NOMO-1 treated with DMSO at 0.1 percent for 48 hours (cell line): ENCODE measurements around the gene BCL3.
A peak's percentile ranks its signal among the peaks of the same experiment; 100 is the strongest.

ENCODE experiments used
- DNase-seq: peaks from one replicate; lab custom pipeline; 2025; ENCODE audit not compliant: unreplicated experiment; lab: John Stamatoyannopoulos, UW

BCL3 gene

DNA sequence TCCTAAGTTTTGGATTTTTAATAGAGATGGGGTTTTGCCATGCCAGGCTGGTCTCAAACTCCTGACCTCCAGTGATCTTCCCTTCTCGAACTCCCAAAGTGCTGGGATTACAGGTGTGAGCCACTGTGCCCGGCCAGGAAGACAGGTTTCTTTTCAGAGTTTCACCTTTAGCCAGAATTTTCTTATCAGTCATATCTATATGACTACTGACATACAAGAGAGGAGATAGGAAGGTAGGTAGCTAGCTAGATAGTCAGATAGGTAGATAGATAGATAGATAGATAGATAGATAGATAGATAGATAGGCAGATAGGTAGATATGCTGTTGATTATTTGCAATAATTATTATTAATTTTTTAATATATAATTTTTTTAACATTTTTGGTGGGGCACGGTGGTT is 36.8 kb downstream of the BCL3 start:
- DNase-seq: no peak

DNA sequence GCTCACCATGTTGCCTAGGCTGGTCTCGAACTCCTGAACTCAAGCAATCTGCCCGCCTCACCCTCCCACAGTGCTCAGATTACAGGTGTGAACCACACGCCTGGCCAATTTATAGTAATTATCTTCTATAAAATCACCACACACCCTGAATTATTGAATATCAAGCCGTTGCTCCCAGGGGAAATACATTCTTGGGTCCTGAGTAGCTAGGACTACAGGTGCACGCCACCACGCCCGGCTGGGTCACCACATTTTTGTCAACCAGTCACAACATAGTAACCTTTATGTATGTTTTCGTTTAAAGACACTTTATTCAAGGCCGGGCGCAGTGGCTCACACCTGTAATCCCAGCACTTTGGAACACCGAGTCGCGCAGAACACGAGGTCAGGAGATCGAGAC is 37.5 kb downstream of the BCL3 start:
- no peak for DNase-seq

DNA sequence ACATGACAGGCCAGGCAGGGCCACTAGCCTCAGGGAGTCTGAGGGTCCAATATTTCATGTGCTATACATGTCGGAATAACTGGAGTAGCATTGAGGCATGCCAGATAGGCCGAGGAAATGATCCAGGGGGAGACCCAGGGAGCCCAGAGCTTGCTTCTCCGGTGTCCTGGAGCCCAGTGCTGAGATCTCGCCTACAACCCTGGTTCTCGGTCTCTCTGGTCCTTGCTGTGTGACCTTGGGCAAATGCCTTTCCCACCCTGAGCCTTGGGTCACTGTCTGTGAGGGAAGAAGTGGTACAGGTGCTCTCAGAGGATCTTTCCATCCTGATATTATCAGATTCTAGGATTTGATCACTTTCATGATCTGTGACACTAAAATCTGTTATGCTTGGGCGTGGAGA is 40.5 kb downstream of the BCL3 start:
- DNase-seq: no peak

DNA sequence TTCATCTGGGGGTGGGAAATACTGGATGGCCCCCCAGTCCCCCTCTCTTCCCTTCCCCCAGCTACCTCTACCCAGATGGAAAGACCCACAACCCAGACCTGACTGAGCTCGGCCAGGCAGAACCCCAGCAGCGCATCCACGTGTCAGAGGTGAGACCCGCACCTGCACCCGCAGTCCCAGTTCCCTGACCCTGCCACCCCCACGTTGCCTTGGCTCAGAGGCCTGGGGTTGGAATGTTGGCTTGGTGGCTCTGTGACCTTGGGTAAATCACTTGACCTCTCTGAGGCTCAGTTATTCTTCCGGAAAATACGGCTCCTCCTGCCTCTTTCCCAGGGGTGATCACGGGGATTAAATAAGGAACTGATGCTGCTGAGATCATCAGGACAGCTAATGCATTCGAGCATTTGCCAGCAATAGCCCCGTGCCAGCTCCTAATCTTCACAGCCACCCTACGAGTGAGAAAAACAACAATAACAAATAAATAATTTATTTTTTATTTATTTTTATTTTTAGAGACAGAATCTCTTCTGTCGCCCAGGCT is 41.5 kb downstream of the BCL3 start:
- no peak for DNase-seq

DNA sequence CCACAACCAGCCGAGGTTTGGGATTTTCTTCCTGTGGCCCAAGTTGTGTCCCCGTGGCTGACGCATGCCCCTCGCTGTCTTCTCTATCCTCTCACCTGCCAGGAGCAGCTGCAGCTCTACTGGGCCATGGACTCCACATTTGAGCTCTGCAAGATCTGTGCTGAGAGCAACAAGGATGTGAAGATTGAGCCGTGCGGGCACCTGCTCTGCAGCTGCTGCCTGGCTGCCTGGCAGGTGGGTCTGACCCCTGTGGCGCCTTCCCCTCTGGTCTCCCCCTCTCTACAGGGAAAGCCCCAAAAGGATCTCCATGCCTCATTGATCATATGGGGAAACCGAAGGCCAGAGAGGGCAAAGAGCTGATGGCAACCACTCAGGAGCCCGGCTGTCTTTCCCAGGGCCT is 43.8 kb downstream of the BCL3 start:
- no peak for DNase-seq

DNA sequence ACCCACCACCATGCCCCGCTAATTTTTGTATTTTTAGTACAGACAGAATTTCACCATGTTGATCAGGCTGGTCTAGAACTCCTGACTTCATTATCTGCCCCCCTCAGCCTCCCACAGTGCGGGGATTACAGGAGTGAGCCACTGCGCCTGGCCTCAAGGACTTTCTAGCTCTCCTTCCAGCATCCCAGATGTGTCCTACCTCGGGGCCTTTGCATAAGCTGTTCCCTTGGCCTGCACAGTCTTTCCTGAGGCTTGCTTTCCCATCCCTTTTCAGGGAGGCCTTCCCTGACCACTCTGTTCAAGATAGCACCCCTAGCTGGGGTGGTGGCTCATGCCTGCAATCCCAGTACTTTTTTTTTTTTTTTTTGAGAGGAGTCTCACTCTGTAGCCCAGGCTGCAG is 46.1 kb downstream of the BCL3 start:
- DNase-seq: no peak

DNA sequence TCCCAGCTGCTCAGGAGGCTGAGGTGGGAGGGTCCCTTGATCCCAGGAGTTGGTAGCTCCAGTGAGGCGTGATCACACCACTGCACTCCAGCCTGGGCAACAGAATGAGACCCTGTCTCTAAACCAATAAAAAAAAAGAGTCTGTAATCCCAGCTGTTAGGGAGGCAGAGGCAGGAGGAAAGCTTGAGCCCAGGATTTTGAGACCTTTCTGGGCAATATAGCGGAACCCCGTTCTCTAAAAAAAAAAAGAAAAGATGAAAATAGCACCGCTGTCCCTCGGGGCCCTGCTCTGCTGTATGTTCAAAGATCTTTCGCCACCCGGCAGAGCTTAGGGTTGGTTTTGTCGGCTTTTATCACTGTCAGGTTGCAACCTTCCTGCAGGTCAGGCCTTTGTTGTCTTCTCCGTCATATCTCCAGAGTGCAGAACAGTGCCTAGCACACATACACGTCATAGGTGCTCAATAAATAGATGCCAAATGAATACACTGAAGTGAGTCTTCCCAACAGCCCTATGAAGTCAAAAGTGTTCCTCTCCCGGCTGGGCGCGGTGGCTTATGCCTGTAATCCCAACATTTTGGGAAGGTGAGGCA is 47.0 kb downstream of the BCL3 start:
- DNase-seq: no peak

DNA sequence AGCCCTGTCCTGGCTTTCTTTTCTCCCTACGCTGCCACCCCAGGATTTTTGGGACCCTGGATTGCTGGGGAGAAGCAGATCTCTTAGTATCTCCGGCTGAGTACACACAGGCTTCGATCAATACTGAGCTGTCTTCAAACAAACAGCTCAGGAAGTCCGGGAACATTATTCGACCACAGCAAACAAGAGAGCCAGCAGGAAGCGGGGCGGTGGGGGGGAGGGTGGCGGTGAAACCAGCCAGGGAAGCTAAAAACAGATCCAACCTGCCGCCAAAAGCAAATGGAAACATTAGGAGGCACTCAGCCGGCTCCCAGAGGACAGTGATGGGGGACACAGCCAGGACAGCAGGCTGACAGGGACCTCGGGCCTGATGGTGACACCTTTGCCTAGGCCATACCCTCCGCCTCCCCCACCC is 48.2 kb downstream of the BCL3 start:
- no peak for DNase-seq

DNA sequence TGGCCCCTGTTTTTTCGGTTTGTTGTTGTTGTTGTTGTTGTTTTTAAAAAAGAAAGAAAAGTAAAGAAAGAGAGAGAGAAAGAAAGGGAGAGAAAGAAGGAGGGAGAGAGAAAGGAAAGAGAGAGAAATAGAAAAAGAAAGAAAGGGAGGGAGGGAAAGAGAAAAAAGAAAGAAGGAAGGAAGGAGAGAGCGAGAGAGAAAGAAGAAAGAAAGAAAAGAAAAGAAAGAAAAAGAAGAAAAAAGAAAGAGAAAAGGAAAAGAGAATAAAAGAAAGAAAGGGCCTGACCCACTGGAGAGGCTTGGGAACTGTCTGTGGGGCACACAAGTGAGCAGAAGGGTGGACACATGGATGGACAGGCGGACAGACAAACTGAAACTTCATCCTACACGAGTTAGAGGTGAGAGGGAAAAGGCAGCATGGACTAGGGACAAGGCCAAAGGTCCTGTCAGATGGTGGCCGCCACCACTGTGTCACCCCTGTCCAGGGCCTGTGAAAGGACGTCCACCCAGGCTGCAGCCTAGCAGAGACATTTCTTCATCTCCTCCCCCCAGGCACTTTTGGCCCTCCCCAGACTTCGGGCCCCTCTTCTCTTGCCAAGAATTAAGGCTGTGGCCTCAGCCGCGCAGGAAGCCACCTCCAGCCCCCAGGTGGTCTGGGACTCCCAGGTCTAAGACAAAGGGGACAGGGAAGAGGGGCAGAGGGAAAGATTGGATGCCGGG is 51.3 kb downstream of the BCL3 start:
- DNase-seq: no peak

DNA sequence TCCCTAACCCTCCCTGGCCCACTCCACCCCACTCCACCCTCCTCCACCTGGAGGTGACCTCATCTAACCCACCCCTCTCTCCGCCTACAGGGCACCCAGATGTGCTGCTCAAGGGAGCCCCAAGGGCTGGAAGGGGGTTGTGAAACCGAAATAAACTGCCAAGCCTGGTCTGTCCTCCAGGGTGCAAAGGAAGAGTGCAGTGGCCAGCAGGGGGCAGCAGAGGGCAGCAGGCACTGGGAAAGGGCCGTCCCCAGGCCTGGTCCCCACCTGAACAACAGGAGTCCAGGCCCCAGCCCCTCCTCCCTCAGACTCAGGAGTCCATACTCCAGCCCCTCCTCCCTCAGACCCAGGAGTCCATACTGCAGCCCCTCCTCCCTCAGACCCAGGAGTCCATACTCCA is 52.0 kb downstream of the BCL3 start:
- DNase-seq: peak; percentile 83

DNA sequence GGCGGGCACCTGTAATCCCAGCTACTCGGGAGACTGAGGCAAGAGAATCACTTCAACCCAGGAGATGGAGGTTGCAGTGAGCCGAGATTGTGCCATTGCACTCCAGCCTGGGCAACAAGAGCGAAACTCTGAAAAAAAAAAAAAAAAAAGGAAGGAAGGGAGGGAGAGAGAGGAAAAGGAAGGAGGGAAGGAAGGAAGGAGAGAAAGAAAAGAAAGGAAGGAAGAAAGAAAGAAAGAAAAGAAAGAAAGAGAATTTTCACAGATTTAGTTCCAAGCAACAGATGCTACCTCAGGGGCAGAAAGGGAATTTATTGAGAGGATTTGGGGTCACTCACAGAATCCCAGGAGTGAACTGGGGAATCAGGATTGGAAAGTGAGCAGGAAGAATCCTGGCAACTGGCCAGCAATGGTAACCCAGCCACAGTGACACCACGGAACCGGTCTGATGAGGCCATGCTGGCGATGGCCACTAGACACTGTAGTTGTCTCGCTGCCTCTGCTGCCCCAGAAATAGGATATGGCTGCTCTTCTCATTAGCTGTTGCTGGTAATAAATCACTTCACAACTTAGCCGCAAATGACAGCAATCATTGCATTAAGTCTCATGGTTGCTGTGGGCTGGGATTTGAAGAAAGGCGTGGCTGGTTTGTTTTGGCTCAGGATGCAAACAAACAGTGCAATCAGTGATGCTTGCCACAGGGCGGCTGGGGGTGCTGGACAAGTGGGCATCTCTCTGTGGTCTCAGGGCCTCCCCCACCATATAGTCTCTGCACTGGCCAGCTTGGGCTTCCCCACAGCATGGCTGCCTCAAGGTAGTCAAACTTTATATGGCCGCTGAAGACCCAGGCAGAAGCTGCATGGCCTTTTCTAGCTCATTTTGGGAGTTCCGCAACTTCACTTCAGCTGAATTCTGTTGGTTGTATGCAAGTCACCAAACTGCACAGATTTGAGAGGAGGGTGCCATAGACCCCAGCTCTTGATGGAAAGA is 55.2 kb downstream of the BCL3 start:
- peak; percentile 78 for DNase-seq

DNA sequence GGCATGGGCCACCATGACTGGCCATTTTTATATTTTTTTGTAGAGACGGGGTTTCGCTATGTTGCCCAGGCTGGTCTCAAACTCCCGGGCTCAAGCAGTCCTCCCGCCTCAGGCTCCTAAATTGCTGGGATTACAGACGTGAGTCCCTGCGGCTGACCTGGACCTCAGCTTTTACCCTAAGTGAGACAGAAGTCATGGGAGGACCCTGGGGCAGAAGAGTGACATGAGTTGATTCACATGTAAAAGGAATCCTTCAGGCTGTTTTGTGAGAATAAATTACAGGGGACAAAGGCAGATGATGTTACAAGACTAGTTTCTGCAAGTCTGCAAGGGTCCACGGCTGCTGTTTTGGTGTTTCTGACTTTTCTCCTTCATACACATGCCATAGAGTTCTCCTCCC is 57.8 kb downstream of the BCL3 start:
- no peak for DNase-seq

DNA sequence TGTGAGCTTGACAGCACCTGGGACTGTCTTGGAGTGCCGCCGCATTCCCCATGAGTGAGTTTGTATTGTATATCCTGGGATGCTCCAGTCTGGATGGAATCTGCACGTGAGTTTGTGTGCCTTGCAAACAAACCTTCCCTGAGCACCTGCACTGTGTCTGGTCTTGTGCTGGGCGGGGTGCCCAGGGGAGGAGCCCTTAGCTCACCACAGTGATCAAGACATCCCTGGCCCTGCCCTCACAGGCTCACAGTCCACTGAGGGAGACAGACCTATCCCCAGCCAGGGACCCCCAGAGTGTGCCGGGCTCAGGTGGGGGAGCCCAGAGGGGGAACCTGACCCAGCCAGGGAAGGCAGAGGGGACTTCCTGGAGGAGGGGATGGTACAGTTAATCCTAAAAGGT is 58.7 kb downstream of the BCL3 start:
- no peak for DNase-seq

DNA sequence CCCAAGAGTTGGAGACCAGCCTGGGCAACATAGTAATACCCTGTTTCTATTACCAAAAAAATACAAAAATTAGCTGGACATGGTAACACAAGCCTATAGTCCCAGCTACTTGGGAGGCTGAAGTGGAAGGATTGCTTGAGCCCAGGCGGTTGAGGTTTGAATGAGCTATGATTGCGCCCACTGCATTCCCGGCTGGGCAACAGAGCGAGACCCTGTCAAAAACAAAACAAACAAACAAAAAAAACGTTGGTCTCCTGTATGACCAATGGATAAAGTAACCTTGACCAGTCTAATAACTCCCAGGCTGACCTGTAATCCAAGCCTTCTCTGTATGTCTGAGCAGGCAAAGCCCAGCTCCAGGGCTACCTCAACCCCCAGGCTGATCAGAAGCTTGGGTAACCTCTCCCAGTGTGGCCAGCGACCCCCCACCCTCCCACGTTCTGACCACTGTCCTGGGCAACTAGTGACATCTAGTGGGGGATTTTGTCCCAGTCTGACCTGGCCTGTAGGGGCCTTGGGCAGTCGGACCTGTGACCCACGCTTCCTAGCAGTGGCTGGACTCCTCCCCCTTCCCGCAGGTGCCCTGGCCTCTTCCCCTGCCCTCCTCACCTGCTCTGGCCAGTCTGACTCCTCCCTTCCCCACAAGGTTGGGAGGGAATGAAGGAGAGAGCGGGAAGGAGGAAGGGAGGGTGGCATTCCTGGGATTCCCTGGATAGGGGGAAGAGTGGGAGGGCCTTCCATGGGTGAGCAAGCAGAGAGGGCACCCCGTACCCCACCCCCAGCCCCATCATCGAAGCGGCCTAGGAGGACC is 59.3 kb downstream of the BCL3 start:
- DNase-seq: no peak

DNA sequence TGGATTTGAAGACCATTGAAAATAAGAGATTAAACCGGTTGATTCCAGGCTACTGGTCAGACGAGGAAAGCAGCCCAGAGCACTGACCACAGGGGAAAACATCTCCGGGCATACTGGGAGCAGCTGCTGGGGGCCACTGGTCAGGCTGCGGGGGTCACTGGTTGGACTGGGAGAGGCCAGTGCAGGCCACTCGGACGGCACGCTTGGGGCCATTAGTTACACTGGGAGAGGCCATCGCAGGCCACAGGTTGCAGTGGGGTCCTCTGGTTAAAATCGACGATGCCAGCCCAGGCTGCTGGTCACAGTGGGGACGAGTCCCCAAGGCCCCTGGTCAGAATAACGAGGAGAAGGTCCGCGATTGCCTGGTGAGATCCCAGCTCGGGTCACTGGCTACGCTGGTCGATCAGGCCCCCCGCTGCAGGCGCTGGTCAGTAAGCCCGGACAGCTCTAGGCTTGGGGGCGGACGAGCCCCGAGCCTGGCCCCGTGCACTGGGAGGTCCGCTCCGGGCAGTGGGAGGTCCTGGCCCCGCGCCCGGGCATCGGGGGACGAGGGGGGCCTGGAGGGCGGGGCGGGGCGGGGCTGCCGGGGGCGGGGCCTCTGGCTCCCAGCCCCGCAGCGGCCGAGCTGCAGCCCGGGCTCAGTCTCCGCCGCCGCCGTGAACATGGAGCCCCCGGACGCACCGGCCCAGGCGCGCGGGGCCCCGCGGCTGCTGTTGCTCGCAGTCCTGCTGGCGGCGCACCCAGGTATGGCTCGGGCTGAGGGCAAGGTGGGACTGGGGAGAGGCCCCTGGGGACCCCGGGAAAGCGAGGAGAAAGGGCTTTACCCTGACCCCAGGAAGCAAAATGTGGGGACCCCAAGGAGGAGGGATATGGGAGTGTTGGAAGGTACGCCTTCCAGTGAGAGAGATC is 60.2 kb downstream of the BCL3 start, which contains the start of gene BCAM:
Gene BCAM, plus strand, starts transcription at position 641 of the 909 bp plus-strand sequence. Its CDS starts 22 bp downstream, at position 663.
- DNase-seq: no peak
